NCI-H187 (cell line): Measurements from ENCODE around the gene ADPRHL1.

Source experiments
- DNase-seq, 2 experiments: peaks; one replicate each; lab custom pipeline; 2025; lab: John Stamatoyannopoulos, UW

Gene ADPRHL1

GRCh38 chr13:113432506-113433270, 20.6 kb downstream of the ADPRHL1 start:
- no peak for DNase-seq

- DNase-seq = no peak
Measured at GRCh38 chr13:113431171-113431570, 22.1 kb downstream of the ADPRHL1 start.

- DNase-seq = no peak
Measured at GRCh38 chr13:113430378-113431110, 22.7 kb downstream of the ADPRHL1 start.

- no peak for DNase-seq
Measured at GRCh38 chr13:113429608-113429985, 23.7 kb downstream of the ADPRHL1 start.

- DNase-seq = no peak
Measured at GRCh38 chr13:113428871-113429607, 24.2 kb downstream of the ADPRHL1 start.

- DNase-seq = no peak
Measured at GRCh38 chr13:113428469-113428865, 24.8 kb downstream of the ADPRHL1 start.

- DNase-seq = no peak
Measured at GRCh38 chr13:113427562-113428468, 25.5 kb downstream of the ADPRHL1 start.

- no peak for DNase-seq
Measured at GRCh38 chr13:113426591-113426986, 26.7 kb downstream of the ADPRHL1 start.

- DNase-seq = no peak
Measured at GRCh38 chr13:113425941-113426590, 27.2 kb downstream of the ADPRHL1 start.

- no peak for DNase-seq
Measured at GRCh38 chr13:113423520-113424163, 29.6 kb downstream of the ADPRHL1 start.

GRCh38 chr13:113422807-113423519, 30.3 kb downstream of the ADPRHL1 start:
- DNase-seq = no peak

- DNase-seq = no peak
Measured at GRCh38 chr13:113421673-113422270, 31.5 kb downstream of the ADPRHL1 start.

GRCh38 chr13:113420833-113421600, 32.3 kb downstream of the ADPRHL1 start:
- no peak for DNase-seq

- DNase-seq = no peak
Measured at GRCh38 chr13:113420232-113420631, 33.1 kb downstream of the ADPRHL1 start.

GRCh38 chr13:113419531-113420193, 33.6 kb downstream of the ADPRHL1 start:
- no peak for DNase-seq

- no peak for DNase-seq
Measured at GRCh38 chr13:113418722-113419049, 34.6 kb downstream of the ADPRHL1 start.

GRCh38 chr13:113417836-113418721, 35.2 kb downstream of the ADPRHL1 start:
- DNase-seq = no peak
